Astrocyte of the cerebellum (primary cell): ENCODE data around the gene NKAP.

Source experiments
- DNase-seq: peaks from one replicate; pipeline ENCODE4 v3.0.0-alpha.2; 2011; ENCODE audit warnings: low read depth
- H3K4me3 ChIP-seq: 2 replicates; pipeline ENCODE4 v1.5.1; 2011; ENCODE audit warnings: mild to moderate bottlenecking, low read depth, low read length, moderate library complexity
- CTCF ChIP-seq: IDR thresholded peaks from 2 replicates; pipeline ENCODE4 v1.5.1; 2012; ENCODE audit warnings: low read length, low read depth, moderate library complexity, mild to moderate bottlenecking; ENCODE audit errors: missing control alignments
- in situ Hi-C: cut with HindIII; loops from 2 replicates; pipeline ENCODE4 v1.10.0; 2017; ENCODE audit warnings: low sequenced_read_pairs

Gene NKAP

DNA sequence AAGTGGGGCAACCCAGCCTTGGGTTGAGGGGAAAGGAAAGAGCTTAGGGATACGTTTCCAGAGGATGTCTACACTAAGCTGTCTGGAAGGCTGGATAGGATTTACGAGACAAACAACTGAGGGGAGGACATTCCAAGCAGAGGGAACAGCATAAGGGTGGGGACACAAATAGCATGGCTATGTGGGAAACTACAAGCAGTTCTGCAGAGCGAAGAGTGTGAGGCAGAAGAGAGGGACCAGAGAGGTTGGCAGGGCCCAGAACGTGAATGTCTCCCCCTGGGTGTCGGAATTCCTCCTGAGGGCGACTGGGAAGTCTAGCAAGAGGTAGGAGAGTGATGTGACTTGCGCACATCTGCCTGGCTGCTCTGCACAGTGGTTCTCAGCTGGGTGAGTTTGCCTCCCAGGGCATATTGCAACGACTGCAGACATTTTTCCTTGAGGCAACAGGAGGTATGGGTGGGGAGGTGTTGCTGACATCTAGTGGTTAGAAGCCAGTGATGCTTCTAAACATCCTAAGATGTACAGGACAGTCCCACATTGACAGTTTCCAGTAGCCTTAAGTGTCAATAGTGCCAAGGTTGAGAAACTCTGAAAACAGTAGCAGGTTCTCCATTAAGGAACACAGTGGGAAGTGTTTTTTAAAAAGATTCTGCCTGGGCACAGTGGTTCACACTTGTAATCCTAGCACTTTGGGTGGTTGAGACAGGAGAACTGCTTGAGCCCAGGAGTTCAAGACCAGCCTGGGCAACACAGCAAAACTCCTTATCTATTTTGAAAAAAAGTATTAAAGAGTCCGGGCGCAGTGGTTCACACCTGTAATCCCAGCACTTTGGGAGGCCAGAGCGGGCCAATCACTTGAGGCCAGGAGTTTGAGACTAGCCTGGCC, 62.8 kb downstream of the NKAP start:
- peak; percentile 72 for TF ChIP-seq CTCF
- in situ Hi-C loops: no loop called here
- H3K4me3 ChIP-seq: no peak overlapping the region
- peak; percentile 18 for DNase-seq

- TF ChIP-seq CTCF: no peak
- in situ Hi-C loops: no loop called here
- no peak for DNase-seq
- H3K4me3 ChIP-seq: no peak overlapping the region
These were observed 63.5 kb downstream of the NKAP start for GRCh38 chrX:119880076-119880475.

- TF ChIP-seq CTCF: no peak
- in situ Hi-C loops: no loop called here
- no peak overlapping the region for H3K4me3 ChIP-seq
- DNase-seq: no peak
These were observed 64.8 kb downstream of the NKAP start for GRCh38 chrX:119878740-119879139.

DNA sequence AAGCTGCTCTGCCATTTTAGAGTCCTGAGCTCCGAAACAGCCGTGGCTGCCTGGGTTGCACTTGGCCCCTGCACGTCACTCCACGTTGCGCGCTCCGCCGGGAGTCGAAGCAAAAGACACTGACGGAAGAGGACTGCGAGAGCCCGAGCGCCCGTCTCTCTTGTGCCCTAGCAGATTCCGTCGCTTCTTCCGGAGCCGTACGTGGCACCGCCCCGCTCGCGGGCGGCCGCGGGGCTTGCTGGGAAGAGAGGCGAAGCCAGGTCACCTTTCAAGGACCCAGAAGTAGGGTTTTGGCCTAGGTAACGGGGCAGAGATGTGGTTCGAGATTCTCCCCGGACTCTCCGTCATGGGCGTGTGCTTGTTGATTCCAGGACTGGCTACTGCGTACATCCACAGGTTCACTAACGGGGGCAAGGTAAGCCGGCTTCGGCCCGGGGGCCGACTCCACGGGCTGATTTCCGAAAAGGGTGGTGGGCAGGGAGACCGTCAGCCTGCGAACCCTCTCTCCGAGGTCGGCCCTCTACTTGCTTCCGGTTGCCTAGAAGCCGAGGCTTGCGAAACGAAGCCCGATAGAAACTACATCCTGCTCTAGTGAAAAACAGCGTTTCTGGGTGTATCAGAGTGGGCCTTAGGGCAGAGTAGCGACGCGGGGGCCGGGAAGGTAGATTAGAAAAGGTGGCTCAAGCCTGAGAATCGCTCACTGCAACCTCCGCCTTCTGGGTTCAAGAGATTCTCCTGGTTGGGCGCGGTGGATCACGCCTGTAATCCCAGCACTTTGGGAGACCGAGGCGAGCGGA, 71.8 kb downstream of the NKAP start, which contains the start of the genes NDUFA1 and RNF113A:
Gene NDUFA1, plus strand, starts transcription at position 234 of the 797 bp plus-strand sequence. Its CDS starts 80 bp downstream, at position 314.
Gene RNF113A, minus strand, starts transcription at position 135 of the 797 bp plus-strand sequence. Its CDS starts 120 bp downstream, at position 15.
- DNase-seq: peak; percentile 23
- H3K4me3 ChIP-seq: peak within 1 kb of the TSS; percentile 71
- TF ChIP-seq CTCF: no peak
- in situ Hi-C loops: no loop called here

- TF ChIP-seq CTCF: no peak
- peak overlapping the region; percentile 71 for H3K4me3 ChIP-seq
- in situ Hi-C loops: no loop called here
- no peak for DNase-seq
These were observed 72.3 kb downstream of the NKAP start for GRCh38 chrX:119871245-119871598.
